NCI-H1092 (cell line): Measurements from ENCODE around the gene HNRNPR.
"Not testable (repeated sequence)": the region's sequence is repeated elsewhere in the genome, so short reads cannot be mapped to it uniquely, and the experiment has no call there.

ENCODE experiments used
- DNase-seq: peaks from one replicate; lab custom pipeline; 2025; lab: John Stamatoyannopoulos, UW

The HNRNPR gene

GRCh38 chr1:23330846-23331245, 13.2 kb downstream of the HNRNPR start:
- DNase-seq: no peak

GRCh38 chr1:23325393-23325792, 18.7 kb downstream of the HNRNPR start:
- DNase-seq: no peak

GRCh38 chr1:23322770-23323169, 21.3 kb downstream of the HNRNPR start:
- no peak for DNase-seq

DNA sequence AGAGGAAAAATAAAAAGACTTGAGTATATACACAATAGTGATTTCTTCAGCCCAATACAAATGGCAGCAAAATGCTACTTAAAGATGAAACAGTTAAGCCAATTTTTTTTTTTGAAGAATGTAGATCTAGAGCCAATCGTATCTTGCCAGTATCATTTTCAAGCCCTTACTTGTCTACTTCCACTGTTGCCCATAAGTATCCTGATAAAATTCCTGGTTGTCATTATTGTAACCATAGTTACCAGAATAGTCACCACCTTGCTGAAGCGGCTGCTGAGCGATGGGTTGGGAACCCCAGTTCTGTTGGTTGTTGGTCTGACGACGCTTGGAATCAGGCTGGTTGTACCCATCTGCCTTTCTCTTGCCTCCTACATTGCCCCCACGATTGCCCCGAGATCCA, 33.8 kb downstream of the HNRNPR start:
- DNase-seq: not testable (repeated sequence)

- no peak for DNase-seq
Observed at GRCh38 chr1:23304140-23304620, 39.9 kb downstream of the HNRNPR start.

GRCh38 chr1:23303524-23303923, 40.6 kb downstream of the HNRNPR start:
- no peak for DNase-seq

DNA sequence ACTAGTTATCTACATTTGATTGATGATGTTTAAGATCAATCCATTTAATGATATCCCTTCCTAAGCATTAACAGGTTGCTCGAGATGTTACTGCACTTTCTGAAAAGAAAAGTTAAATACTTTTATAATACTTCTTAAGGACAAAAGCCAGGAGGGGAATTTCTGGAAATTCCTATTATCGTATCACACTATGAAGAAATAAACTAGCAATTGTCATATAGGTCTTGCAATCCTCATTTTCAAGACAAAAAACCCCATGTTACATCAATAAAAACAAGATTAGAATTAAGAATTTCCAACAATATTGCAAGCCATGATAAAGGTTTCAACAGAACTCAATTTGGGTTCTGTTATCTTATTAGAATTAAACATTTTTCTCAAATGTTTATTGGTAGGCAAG, 47.2 kb downstream of the HNRNPR start:
- no peak for DNase-seq

DNA sequence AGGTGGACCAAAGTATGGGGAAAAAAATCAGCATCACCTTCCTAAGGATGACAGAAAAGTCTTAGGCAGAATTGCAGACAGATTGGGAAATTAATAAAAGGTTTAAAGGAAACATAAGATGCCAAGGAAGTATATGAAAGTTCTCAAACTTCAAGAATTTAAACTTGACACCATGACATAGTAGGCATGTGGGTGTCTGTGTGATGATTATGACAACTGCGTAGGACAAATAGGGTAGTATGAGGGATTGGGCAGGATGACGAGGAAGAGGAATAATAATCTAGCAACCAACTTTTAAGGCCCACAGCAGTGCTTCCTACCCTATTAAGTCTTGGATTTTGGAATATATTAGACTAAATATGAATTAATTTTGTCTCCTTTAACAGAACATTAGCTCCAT, 52.4 kb downstream of the HNRNPR start:
- no peak for DNase-seq

DNA sequence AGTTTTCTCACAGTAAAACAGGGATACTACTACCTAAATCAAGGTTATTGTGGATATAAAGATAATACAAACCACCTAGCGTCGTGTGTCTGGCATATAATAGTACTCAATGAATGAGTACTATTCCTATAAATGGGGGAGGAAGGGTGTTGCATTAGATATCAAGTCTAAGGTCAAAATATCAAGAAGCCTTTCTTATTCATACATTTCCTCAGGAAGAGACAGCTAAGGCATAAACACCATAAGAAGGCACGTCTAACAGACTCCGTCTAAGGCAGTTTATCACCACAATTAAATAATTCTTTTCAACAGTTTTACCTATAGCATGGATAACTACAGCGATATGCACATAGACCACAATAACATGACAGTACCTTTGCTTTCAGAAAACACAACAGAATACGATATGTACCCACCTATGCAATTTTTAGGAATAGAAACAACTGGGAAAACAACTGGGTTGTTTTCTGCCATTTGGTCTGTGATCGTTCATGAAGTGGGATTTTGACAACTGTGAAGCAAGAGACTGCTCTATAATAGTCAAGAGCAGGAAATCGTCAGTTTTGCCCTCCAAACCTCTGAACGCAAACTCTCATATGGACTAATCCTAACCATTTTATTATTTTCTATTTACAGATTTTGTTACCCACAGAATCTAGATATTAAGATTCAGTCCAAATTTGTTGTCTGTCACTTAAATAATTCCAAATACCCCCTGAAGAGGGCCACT, 53.1 kb downstream of the HNRNPR start:
- no peak for DNase-seq

DNA sequence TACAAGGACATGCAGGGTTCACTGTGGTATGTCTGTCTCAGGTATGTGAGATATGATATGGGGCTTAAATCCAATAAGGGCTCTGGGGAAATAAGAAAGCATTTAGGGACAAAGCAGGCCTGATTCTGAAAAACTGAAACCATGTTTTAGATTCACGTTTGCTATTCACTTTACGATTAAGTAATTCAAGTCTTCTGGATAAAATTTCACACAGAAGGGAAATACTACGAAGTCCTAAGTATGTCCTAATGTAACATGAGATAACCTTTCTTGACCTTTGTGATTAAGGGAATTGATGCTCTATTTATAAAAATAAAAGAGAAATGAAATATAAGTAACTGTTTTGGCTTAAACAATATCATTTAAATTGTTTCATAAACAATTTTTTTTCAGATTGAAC, 55.4 kb downstream of the HNRNPR start:
- no peak for DNase-seq

- no peak for DNase-seq
Observed at GRCh38 chr1:23288201-23288600, 55.9 kb downstream of the HNRNPR start.

GRCh38 chr1:23286401-23286800, 57.7 kb downstream of the HNRNPR start:
- no peak for DNase-seq

DNA sequence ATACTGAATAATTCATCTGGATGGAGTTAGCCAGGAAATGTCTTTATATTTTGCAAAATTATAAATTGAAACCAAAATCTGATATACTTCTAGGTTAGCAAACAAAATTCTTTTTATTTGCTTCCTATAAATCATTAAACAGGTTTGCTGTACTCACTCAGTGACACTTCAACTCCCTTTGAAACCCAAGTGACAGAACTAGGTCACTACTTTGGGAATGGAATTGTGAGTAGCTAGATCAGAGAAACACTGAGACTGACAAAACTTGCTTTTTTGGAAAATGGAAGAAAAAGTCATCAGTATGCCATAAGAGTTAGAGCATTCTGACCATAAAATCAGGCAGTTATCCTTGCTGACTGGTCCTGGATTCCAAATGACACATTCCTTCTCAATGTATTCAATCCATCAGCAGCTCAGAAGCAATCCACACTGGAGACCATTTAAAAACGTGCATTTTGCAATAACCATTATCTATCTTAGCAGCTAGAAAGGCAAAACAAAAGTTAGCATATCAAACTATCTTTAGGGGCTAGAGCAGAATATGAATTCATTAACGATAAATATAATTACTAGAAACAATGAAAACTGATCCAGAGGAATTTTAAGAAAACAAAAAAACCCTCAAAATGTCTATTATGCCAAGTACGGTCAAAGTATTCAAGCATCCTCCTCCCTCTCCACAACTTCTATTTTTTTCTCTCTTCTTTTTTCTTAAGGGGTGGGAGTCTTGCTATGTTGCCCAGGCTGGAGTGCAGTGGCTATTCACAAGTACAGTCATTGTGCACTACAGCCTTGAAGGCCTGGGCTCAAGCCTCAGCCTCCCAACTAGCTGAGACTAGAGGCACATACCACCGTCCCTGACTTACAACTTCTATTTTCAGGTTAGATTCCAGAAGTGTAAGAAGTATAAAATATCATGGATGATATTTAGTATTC, 60.1 kb downstream of the HNRNPR start:
- no peak for DNase-seq

- no peak for DNase-seq
Observed at GRCh38 chr1:23282957-23283356, 61.1 kb downstream of the HNRNPR start.

- no peak for DNase-seq
Observed at GRCh38 chr1:23278717-23279116, 65.4 kb downstream of the HNRNPR start.

DNA sequence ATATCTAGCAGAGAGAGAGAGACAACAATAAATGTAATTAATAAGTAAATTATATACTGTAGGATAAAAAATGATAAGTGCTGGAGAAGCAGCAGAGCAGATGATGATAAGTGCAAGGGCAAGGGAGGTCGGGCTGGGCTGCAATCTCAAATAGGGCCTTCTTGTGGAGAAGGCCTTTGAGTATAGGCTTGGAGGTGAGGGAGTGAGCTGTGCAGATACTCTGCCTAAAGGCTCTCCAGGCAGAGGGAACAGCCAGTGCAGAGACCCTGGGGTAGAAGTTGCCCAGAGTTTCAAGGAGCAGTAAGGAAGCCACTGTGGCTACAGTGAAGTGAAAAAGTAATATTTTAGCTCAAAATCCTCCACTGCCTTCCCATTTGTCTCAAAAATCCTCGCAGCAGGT, 67.6 kb downstream of the HNRNPR start:
- DNase-seq: no peak

DNA sequence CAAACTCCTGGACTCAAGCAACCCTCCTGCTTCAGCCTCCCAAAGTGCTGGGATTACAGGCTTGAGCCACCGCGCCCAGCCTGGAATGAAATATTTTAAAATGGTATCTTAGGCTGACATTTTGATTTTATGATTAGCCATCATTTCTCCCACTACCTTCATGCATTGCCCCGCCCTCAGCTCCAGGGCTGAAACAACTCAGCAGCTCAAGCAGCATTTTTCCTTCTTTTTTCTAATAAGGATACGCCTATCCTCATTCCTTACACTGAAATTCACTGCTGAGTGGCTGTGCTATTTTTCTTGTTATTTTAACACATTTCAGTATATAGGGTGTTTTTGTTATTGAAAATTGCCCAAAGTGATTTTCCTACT, 70.0 kb downstream of the HNRNPR start:
- no peak for DNase-seq

DNA sequence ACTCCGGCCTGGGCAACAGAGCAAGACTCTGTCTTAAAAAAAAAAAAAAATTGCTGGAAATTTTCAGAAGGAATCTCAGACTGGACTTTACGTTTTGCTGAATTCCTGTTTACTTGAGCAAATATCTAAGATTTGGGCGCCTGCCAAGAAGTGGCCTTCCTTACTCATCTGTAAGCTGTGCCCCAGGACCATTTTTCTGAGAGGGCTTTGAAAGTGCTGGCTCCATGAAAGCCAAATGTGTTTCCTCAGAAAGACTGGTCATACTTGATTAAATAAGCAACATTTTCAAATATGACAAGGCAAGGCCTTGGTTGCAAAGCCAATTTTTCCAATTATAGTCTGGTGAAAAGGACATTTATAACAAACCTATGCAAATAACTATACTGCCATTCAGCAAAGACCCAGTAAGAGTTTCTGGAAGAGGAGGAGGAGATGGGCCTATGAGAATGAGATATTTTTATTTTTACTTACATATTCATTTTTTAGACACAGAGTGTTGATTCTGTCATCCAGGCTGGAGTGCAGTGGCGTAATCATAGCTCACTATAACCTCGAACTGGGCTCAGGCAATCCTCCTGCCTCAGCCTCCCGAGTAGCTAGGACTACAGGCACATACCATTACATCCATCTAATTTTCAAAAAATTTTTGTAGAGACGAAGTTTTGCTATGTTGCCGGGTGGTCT, 70.5 kb downstream of the HNRNPR start:
- DNase-seq: no peak

DNA sequence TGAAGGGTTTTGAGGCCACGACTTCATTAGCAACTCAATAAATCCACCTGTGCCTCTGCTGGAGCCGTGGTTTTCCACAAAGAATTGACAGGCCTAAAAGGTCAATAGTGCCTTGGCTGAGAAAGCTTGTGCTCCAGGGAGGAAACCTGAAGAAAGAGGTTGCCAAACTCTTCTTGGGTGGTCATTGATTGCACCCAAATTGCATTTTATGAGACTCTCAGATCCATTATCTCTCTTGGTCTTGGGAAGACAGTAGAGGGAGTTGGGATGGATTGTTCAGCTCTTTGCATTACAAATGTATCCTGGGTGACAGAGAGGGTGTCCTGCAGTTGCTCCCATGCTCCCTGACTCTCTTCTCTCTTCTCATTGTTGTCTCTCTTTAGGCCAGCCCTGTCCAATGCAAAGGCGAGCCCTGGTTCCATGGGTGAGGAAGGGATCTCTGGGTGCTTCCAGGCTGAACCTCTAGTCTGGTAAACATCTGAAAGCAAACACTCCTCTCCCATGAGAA, 80.7 kb downstream of the HNRNPR start:
- DNase-seq: no peak

- DNase-seq: not testable (repeated sequence)
Observed at GRCh38 chr1:23258082-23258481, 86.0 kb downstream of the HNRNPR start.

- DNase-seq: not testable (repeated sequence)
Observed at GRCh38 chr1:23257371-23257770, 86.7 kb downstream of the HNRNPR start.
